Smooth muscle cell (in vitro differentiated cells): ENCODE data around the gene SIRT6. TPM values are rescaled to one million over a fixed set of nuclear protein-coding genes. Genes with fewer than 3 reads are reported as not detected.

Experiments
- DNase-seq: peaks from one replicate; lab custom pipeline; 2025; ENCODE audit not compliant: unreplicated experiment; lab: John Stamatoyannopoulos, UW
- H2AFZ ChIP-seq: fragments of 200-600 bp; sonication (generic); 2 replicates; pipeline ENCODE4 v1.6.0; 2016; ENCODE audit warnings: antibody characterized with exemption, low read depth, mild to moderate bottlenecking
- H3F3A ChIP-seq: fragments of 200-600 bp; sonication (generic); 2 replicates; pipeline ENCODE4 v1.6.0; 2017; ENCODE audit warnings: antibody characterized with exemption, low read depth
- H3K27ac ChIP-seq: fragments of 200-600 bp; sonication (generic); 2 replicates; pipeline ENCODE4 v1.5.1; 2016; ENCODE audit warnings: low read depth, mild to moderate bottlenecking
- H3K27me3 ChIP-seq: fragments of 200-600 bp; sonication (generic); 2 replicates; pipeline ENCODE4 v1.6.1; 2016; ENCODE audit warnings: low read depth, mild to moderate bottlenecking
- H3K36me3 ChIP-seq: fragments of 200-600 bp; sonication (generic); 2 replicates; pipeline ENCODE4 v1.5.1; 2016; ENCODE audit warnings: low read depth
- H3K4me1 ChIP-seq: fragments of 200-600 bp; sonication (generic); 2 replicates; pipeline ENCODE4 v1.5.1; 2016; ENCODE audit warnings: low read depth
- H3K4me2 ChIP-seq: fragments of 200-600 bp; sonication (generic); 2 replicates; pipeline ENCODE4 v1.6.0; 2016; ENCODE audit warnings: mild to moderate bottlenecking
- H3K4me3 ChIP-seq: fragments of 200-600 bp; sonication (generic); 2 replicates; pipeline ENCODE4 v1.5.1; 2016; ENCODE audit warnings: mild to moderate bottlenecking
- H3K79me2 ChIP-seq: fragments of 200-600 bp; sonication (generic); 2 replicates; pipeline ENCODE4 v1.6.0; 2016; ENCODE audit warnings: low read depth, mild to moderate bottlenecking
- H3K9ac ChIP-seq: fragments of 200-600 bp; sonication (generic); 2 replicates; pipeline ENCODE4 v1.6.0; 2016; ENCODE audit warnings: low read depth
- H3K9me3 ChIP-seq: fragments of 200-600 bp; sonication (generic); replicated peaks from 2 replicates; pipeline ENCODE4 v1.5.1; 2016; ENCODE audit warnings: low read depth
- H4K20me1 ChIP-seq: fragments of 200-600 bp; sonication (generic); 2 replicates; pipeline ENCODE4 v1.6.0; 2016; ENCODE audit warnings: low read depth
- WGBS: methylation state at CpG from one replicate; pipeline ENCODE4 v1.1.7; 2016; ENCODE audit warnings: low lambda C conversion rate; 5-methylcytosine and 5-hydroxymethylcytosine counted together
- polyA plus RNA-seq: library from polyadenylated mRNA; unstranded; fragments of >200 nt; fragmentation: Nextera tagmentation; extraction: Ambion mirVana; gene quantifications from 2 replicates; pipeline ENCODE4 v1.2.1, GENCODE V29; 2016
- total RNA-seq: library from RNA; depleted of rRNA; stranded (reverse); fragments of >200 nt; gene quantifications from 2 replicates; pipeline ENCODE4 v1.2.3, GENCODE V29; 2014
- TF ChIP-seq, protein P1 (sequence below): fragments of 200-600 bp; sonication (generic); IDR thresholded peaks from 2 replicates; pipeline ENCODE4 v1.5.1; 2017; ENCODE audit warnings: borderline replicate concordance, mild to moderate bottlenecking, antibody characterized with exemption; ENCODE audit not compliant: insufficient read depth, poor library complexity, severe bottlenecking

SIRT6 gene
- total and polyA plus RNA-seq, 2 experiments from 2014 or later: 9.4 to 14.5 TPM

- TF ChIP-seq, protein P1, sequence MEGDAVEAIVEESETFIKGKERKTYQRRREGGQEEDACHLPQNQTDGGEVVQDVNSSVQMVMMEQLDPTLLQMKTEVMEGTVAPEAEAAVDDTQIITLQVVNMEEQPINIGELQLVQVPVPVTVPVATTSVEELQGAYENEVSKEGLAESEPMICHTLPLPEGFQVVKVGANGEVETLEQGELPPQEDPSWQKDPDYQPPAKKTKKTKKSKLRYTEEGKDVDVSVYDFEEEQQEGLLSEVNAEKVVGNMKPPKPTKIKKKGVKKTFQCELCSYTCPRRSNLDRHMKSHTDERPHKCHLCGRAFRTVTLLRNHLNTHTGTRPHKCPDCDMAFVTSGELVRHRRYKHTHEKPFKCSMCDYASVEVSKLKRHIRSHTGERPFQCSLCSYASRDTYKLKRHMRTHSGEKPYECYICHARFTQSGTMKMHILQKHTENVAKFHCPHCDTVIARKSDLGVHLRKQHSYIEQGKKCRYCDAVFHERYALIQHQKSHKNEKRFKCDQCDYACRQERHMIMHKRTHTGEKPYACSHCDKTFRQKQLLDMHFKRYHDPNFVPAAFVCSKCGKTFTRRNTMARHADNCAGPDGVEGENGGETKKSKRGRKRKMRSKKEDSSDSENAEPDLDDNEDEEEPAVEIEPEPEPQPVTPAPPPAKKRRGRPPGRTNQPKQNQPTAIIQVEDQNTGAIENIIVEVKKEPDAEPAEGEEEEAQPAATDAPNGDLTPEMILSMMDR: no peak
- H3K9me3 ChIP-seq: no peaks in the 10 kb centered on the region
- H3F3A ChIP-seq: no peaks in the 10 kb centered on the region
- H3K4me3 ChIP-seq: no peak overlapping the region
- no peak overlapping the region for H3K27ac ChIP-seq
- no peak for DNase-seq
- H3K9ac ChIP-seq: no peak overlapping the region
- 87% methylated on average over 10 of the region's 10 CpGs for WGBS
- no peaks in the 10 kb centered on the region for H3K4me1 ChIP-seq
- H3K4me2 ChIP-seq: no peak overlapping the region
- peaks cover 3% of the 10 kb centered on the region for H3K27me3 ChIP-seq
- no peaks in the 10 kb centered on the region for H3K79me2 ChIP-seq
- no peaks in the 10 kb centered on the region for H3K36me3 ChIP-seq
- H4K20me1 ChIP-seq: no peaks in the 10 kb centered on the region
- no peak overlapping the region for H2AFZ ChIP-seq
Observed at GRCh38 chr19:4206818-4207484, 24.6 kb upstream of the SIRT6 start.

GRCh38 chr19:4201798-4202197 lies 19.4 kb upstream of the SIRT6 start:
- Histone ChIP-seq H4K20me1 (no peaks in the 10 kb centered on the region), H3K27me3 (peaks cover 50% of the 10 kb centered on the region), H3K4me3 (no peak overlapping the region), H3K4me1 (no peaks in the 10 kb centered on the region), H3K9ac (no peak overlapping the region), H3K4me2 (no peak overlapping the region), H3K36me3 (no peaks in the 10 kb centered on the region), H3K27ac (no peak overlapping the region), H3F3A (no peaks in the 10 kb centered on the region), H3K9me3 (no peaks in the 10 kb centered on the region), H2AFZ (no peak overlapping the region), H3K79me2 (no peaks in the 10 kb centered on the region)
- 92% methylated on average over 4 of the region's 4 CpGs for WGBS
- DNase-seq: no peak
- TF ChIP-seq, protein P1: no peak

DNA sequence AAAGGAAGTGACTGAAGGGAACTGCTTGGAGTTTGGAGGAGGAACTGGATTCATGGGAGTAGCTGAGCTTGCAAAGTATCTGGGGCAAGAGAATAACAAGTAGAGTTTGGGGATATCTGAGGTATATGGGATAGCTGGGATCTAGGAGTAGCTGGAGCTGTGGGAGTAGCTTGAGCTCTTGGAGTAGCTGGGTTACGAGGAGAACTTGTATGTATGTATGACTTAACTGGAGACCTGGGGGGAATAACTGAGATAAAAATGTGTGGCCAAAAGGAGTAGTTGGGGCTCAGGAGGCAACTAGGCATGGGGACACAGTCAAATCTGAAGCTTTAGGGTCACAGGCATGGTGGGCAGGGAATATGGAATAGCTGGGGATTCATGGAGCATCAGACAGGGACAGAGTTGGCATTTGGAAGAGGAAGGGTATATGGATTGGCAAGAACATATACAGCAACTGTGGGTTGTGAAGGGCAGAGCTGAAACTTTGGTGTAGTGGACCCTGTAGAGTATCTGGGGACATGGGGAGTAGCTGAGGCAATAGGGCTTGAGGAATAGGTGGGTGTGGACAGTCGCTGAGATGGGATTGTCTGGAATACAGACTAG lies 18.7 kb upstream of the SIRT6 start:
- Histone ChIP-seq H3K27me3 (peaks cover 53% of the 10 kb centered on the region), H3K9ac (no peak overlapping the region), H3K27ac (no peak overlapping the region), H3K36me3 (no peaks in the 10 kb centered on the region), H2AFZ (no peak overlapping the region), H3K79me2 (no peaks in the 10 kb centered on the region), H3K4me1 (no peaks in the 10 kb centered on the region), H4K20me1 (no peaks in the 10 kb centered on the region), H3K9me3 (no peaks in the 10 kb centered on the region), H3K4me2 (no peak overlapping the region), H3F3A (no peaks in the 10 kb centered on the region), H3K4me3 (no peak overlapping the region)
- DNase-seq: no peak
- WGBS: 82% methylated on average over 2 of the region's 2 CpGs
- TF ChIP-seq, protein P1: no peak
